Activated effector memory CD4-positive, alpha-beta T cell treated with anti-CD3 and anti-CD28 coated beads, Interleukin-2, amount 50 U/mL, for 16 hours (primary cell): ENCODE measurements around the gene DHRS7B.
A peak's percentile ranks its signal among the peaks of the same experiment; 100 is the strongest.
"Not testable (repeated sequence)": the region's sequence is repeated elsewhere in the genome, so short reads cannot be mapped to it uniquely, and the experiment has no call there.

Source experiments
- DNase-seq: peaks from one replicate; pipeline ENCODE4 v3.0.0-alpha.2; 2020

The DHRS7B gene

DNA sequence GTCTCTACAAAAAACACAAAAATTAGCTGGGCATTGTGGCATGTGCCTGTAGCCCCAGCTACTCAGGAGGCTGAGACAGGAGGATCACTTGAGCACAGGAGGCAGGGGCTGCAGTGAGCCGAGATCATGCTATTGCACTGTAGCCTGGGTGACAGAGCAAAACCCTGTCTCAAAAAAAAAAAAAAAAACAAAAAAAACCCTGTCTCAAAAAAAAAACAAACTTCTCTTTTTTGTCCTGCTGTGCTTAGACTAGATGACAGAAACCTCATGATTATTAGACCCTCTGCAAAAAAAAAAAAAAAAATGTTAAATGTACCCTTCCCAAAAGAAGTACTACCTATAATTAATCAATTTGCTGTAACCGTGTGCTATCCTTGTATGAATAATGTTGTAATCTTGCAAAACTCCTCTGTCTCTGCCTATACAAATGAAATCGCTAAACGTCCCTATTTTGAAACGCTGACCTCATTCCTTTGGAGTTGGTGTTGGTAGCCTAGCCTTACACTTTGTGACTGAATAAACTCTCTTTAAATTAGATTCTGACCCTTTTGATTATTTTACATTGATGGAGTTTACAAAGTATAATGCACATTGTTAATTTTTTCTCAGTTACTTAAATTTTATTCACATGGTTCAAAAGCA lies 13.6 kb upstream of the DHRS7B start:
- no peak for DNase-seq

DNA sequence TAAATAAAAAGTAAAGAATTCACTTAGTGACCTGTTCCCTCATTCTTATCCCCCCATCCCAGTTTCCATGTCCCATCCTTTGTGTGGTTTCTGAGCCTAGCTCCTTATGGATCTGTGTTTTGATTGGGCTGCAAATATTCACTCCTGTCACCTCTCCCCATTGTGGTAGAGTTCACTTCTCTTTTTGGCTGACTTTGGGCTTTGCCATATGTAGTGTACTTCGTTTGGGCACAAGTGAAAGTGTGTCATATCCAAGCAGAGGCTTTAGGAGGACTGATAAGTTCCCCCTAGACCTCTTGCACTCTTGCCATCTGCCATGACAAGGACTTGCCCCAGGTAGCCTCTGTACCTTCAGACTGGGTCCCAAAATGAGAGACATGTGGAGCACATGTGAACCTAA lies 13.0 kb upstream of the DHRS7B start:
- DNase-seq = no peak

DNA sequence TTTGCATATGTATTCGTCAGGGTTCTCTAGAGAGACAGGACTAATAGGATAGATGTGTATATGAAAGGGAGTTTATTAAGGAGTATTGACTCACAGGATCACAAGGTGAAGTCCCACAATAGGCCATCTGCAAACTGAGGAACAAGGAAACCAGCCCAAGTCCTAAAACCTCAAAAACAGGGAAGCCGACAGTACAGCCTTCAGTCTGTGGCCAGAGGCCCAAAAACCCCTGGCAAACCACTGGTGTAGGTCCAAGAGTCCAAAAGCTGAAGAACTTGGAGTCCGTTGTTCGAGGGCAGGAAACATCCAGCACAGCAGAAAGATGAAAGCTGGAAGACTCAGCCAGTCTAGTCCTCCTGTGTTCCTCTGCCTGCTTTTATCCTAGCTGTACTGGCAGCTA lies 12.0 kb upstream of the DHRS7B start:
- DNase-seq = not testable (repeated sequence)

DNA sequence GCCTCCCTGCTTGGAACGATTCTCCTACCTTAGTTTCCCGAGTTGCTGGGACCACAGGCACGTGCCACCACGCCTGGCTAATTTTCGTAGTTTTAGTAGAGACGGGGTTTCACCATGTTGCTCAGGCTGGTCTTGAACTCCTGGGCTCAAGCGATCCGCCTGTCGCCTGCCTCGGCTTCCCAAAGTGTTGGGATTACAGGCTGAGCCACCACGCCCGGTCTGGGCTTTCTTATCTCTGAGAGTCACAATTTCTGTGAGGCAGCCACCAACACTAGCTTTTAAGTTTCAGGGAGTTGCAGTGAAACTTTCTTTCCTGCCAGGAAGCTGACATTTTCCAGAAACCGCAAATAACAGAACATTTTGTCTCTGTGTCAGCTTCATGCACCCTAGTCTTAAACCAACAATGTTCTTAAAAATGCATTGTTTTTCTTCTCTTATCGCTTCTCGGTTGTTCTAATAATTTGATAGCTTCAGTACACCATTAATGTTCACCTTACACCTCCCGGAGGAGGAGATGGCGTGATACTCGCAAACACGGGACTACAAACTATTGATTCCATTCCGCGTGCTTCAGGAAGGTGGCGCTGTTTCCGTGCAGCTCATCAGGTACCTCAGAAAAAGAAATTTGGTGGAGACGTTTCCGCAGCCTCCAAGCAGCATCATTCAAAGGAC lies 7.4 kb upstream of the DHRS7B start:
- peak; percentile 89 for DNase-seq

DNA sequence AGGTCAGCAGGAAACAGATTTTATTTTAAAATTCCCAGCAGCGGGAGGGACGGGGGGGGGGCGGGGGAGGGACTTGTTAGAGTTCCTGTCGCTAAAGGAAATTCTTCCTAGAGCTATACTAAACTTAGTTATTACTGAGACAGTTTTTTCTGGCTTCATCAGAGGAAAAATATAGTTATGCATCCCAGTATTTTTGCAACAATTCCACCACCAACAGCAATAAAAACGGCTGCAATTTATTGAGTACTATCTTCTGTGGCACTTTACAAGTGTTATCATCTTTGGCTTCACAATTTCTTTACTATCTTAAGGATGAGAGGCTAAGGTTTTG lies 6.9 kb upstream of the DHRS7B start:
- DNase-seq = no peak

DNA sequence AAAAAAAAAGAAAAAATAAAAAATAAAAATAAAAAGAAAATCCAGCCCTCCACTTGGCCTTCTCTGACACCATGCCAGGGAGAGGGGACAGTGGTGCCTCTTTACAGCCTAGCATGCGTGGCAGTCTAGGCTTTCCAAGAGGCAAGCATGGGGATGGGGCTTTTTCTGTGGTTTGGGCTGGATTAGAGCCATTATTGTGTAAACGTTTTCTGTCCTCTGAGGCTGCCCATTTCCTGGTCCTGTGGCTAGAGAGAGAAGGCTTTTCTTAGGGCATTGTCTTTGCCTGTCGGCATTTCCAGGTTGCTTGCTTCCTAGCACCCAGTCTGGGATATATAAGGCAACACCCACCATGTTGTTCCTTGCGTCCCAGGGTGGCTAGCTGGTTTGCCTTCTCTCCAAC lies 2.7 kb upstream of the DHRS7B start:
- no peak for DNase-seq

DNA sequence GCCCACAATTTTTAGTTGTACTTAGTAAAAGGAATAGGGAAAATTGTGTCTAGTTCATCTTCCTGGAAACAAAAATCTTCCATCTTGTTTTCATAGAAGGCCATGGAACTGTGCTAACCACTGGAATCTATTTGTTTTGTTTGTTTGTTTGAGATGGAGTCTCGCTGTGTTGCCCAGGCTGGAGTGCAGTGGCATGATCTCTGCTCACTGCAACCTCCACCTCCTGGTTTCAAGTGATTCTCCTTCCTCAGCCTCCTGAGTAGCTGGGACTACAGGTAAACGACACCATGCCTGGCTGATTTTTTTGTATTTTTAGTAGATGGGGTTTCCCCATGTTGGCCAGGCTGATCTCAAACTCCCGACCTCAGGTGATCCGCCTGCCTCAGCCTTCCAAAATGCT lies 2.2 kb upstream of the DHRS7B start:
- DNase-seq = not testable (repeated sequence)

DNA sequence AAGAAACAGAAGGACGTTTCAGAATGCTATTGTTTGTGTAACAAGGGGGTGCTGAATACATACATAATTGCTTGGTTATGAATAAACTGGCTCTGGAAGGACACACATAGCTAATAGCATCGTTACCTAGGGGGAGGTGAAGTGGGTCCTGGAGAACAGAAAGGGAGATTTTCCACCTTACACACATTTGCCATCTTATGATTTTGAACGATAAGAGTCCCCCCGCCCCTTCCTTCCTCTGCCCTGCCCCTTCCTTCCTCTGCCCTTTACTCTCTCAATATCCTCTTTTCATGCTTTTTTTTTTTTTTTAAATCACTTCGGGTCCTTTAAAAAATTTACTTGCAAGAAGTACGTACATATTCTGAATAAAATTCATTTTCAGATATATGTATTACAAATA lies 902 bp upstream of the DHRS7B start:
- peak; percentile 85 for DNase-seq

DNA sequence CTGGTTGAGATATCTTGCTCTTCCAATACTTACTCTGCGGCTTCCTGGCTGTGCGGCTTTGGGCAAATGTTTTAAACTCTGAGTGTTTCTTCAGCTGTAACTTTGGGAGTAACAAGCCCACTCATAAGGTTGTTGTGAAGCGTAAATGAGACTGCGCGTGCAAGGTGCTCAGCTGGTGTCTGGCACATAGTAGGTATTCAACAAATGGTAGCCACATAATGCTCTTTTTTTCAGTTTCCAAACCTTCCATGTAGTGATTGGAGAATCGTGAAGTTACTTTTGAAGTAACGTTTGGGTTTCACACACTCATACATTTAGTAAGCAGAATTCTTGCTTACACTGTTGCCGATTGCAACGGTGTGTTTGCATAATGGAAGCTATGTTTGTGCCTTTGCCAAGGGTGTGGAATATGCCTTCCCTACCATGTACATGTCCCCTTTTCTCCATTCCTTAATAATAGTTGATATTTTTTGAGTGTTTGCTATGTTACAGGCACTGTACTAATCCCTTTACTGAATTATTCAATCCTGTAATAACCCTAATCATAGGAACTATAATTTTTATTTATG lies 829 bp downstream of the DHRS7B start:
- no peak for DNase-seq

DNA sequence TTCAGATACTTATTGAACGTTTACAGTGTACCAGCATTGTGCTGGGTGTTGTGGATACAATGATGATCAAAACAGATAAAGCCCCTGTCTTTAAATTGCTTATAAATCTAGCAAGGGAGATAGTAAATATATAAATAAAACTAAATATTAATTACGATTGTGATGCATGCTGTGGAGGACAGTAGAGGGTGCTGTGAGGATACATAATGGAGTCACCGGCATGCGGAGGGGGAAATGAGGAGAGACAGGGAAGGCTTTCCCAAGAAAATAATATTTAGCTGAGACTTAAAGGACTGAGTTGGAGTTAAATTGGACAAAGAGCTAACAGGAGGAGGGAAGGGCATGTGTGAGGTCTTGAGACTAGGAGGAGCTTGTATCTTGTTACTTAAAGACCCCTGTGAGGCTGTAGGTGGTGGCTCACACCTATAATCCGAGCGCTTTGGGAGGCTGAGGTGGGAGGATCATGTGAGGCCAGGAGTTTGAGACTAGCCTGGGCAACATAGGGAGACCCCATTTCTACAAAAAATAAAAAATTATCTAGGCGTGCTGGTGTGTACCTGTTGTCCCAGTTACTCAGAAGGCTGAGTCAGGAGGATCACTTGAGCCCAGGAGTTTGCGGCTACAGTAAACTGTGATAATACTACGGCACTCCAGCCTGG lies 2.4 kb downstream of the DHRS7B start:
- DNase-seq = no peak

DNA sequence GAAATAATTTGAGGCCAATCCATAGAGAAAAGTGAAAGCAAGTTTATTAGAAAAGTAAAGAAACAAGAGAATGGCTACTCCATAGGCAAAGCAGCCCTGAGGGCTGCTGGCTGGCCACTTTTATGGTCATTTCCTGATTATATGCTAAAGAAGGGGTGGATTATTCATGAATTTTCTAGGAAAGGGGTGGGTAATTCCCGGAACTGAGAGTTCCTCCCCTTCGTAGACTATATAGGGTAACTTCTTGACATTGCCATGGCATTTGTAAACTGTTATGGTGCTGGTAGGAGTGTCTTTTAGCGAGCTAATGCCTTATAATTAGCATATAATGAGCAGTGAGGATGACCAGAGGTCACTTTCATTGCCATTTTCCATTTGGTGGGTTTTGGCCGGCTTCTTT lies 4.4 kb downstream of the DHRS7B start:
- DNase-seq = no peak

DNA sequence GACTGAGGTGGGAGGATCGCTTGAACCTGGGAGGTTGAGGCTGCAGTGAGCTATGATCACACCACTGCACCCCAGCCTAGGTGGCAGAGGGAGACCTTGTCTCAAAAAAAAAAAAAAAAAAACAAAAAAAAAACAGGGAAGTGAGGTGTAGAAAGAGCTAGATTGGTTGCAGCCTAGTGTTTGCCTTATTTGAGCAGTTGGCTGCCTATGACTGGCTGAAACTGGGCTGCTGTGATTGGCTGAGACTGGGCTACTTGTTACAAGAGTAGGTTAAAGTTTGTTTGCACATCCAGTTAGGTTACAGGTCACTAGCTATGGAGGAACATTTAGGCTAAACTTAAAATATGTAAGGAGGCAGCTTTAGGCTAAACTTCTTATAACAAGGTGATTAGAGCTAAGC lies 5.7 kb downstream of the DHRS7B start:
- no peak for DNase-seq

DNA sequence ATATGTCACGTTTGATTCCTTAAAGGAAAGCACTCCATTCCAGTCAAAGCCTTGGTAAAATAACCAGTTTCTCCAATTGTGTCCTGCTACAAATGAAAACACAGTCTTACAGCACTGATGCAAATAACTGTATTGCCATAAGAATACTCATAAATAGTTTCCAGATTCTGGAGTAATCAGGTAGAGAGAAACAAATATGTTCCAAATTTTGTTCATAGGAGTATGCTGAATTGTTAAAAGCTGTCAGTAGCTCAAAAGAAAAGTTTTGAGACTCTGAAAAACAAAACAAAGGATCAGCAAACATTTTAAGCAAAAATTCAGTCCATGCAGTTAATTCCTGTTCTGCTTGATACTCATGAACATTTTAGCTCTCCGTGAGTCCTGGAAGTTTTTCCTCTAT lies 7.8 kb downstream of the DHRS7B start:
- no peak for DNase-seq

DNA sequence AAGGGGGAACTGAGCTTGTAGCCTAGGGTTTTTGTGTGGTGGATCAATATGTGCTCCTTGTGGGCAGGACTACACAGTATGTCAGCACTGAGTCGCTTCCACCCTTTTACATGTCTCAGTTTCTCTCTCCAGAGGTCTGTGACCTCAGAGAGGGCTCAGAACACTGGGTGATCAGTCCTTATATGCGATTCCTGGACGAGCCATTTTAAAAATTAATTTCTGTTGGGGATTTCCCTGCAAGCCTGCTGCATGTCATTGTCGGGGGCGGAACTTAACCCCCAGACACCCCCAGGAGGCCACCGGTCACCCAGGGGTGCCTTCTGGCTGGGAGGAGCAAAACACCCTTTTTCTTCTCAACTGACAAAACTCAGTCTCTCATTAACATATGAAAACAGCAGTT lies 14.1 kb downstream of the DHRS7B start:
- no peak for DNase-seq

DNA sequence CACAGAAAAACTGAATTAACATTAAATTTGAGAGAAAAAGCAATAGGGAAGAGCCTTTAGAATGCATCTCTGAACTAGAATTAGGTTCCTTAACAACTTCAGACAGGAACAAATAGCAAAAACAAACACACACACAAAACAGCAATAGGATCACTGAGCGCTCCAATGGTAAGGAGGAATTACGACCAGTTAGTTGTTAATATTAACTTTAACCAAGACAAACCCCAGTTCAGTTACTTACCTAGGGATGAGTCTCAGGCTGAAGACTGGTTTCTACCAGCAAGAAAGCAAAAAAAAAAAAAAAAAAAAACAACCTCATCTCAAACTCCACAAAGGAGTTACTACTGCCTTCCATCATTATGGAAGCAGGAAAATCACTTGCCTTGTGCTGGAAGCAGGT lies 14.6 kb downstream of the DHRS7B start:
- DNase-seq = no peak

DNA sequence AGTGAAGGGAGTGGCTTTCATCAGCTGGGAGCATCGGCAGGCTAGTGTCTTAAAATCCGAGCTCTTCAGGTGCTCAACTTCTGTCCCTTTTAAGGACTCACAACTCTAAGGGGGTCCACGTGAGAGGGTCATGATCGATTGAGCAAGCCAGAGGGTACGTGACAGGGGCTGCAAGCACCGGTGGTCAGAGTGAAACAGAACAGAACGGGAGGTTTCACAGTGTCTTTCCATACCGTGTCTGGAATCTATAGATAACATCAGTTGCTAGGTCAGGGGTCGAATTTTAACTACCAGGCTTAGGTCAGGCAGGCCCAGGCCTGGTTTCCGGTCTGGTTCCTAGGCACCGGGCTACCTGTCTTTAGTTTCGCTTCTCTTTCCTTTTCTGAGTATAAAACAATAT lies 15.3 kb downstream of the DHRS7B start:
- not testable (repeated sequence) for DNase-seq

DNA sequence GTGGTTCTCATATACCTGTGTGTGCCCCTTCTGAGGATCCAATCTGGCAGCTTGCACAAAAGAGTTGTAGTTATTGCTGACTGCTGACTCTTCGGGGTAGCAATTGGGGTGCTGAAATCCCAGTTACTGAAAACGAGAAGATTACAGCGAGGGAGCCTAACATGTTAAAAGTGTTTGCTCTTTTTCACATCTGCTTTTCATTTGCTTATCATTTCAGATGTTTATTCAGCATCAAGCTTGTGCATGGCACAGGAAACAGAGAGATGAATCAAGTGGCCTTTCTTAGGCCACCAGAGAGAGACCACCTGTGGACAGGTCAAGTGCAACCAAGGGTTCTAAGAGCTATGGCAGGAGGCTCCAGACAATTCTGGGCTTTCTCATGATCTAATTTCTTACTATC lies 16.9 kb downstream of the DHRS7B start:
- DNase-seq = no peak

DNA sequence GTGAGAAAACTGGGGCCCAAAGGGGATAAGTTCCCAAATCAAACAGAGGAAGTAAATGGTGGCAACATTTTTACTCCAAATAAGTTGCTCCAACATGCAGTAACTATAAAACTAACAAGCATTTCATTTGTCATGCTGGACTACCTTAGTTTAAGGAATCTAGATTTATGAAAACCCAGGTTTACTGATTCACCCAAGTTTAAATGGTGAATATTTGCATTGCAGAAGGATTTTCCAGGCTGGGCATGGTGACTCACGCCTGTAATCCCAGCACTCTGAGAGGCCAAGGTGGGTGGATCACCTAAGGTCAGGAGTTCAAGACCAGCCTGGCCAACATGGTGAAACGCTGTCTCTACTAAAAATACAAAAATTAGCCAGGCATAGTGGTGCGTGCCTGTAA lies 17.5 kb downstream of the DHRS7B start:
- DNase-seq = not testable (repeated sequence)

DNA sequence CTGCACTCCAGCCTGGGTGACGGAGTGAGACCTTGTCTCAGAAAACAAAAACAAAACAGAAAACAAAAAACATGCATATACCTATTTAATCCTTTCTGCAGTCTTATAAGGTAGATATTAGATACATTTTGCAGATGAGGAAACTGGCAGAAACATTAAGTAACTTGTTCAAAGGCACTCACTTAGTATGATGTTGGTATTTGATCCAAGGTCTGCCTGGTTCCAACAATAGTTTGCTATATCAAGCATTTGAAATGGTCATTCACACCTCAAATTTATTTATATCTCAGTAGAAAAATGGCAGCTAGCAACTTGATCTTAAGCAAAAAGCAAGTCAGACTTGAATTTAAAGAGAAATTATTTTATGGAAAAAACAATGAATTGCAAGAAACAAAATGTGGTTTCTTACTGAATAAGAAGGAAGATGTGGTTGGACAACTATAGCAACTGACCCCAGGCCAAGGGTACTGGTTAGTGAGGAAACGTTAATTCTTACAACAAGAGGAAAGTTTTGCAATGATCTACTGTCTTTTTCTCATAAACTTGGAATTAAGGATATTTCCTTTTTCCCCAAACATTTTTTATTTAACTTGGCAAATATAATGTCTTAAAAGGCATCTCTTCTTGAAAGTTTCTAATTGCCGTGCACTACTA lies 19.7 kb downstream of the DHRS7B start:
- DNase-seq = no peak

DNA sequence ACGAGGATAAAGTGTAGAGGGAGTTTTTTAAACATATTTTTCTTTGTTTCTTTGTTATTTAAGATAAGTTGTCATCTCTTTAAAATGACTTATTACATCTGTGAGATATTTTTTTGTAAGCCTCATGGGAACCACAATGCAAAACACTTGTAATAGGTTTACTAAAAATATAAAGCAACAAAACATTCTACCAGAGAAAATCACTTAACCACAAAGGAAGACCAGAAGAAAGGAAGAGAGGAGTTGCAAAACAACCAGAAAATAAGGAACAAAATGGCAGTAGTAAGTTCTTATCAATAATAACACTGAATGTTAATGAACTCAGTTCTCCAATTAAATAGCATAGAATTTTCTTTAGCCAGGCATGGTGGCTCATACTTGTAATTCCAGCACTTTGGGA lies 22.9 kb downstream of the DHRS7B start:
- no peak for DNase-seq

DNA sequence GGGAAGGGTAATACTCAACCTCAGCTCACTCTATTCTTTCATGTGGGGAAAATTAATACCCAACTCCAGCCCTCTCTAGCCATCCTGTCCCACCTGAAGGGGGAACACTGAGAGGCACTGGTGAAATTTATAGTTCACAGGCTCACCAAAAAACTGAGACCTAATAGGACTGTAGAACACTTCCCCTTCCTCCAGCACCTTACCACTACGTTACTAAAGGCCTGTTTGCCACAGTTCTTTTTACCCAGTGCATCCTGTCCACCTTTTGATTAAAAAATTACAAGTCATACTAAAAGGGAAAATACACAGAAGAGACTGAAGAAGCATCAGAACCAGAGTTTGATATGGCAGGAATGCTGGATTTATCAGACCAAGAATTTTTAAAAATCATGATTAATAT lies 26.0 kb downstream of the DHRS7B start:
- DNase-seq = no peak

DNA sequence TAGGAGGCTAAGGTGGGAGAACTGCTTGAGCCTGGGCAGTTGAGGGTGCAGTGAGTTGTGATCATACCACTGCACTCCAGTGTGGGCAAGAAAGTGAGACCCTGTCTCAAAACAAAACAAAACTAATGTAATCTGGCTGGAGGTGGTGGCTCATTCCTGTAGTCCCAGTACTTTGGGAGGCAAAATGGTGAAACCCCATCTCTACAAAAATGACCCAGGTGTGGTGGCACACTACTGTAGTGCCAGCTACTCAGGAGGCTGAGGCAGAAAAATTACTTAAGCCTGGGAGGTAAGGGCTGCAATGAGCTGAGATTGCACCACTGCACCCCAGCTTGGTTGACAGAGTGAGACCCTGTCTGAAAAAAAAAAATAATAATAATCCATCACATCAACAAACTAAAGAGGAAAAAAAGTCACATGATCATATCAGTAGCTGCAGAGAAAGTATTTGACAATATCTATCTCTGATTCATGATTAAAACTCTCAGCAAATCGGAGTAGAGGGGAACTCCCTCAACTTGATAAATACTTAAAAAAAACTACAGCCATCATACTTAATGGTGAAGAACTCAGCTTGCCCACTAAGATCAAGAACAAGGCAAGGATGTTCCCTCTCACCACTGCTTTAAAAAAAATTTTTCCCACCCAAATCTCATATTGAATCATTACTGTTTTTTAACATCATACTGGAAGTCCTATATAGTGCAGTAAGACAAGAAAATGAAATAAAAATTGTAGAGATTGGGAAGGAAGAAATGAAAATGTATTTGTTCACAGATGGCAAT lies 31.0 kb downstream of the DHRS7B start:
- DNase-seq = no peak

DNA sequence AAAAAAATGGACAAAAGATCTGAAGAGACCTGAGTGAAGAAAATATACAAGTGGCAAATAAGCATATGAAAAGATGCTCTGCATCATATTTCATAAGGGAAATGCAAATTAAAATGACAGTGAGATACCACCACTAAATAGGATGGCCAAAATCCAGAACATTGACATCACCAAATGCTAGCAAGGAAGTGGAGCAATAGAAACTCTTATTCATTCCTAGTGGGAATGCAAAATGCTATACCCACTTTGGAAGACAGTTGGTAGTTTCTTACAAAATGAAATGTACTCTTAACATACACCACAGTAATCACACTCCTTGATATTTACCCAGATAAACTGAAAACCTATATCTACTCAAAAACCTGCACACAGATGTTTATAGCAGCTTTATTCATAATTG lies 33.6 kb downstream of the DHRS7B start:
- DNase-seq = no peak
